HG02642 (cell line): ENCODE measurements around the gene AACS.
"Not testable (repeated sequence)": the region's sequence is repeated elsewhere in the genome, so short reads cannot be mapped to it uniquely, and the experiment has no call there.

Source experiments
- ATAC-seq: cut with Tn5 transposase; IDR thresholded peaks from one replicate; pipeline ENCODE4 v1.9.1; 2021; ENCODE audit warnings: mild to moderate bottlenecking; ENCODE audit not compliant: unreplicated experiment, poor library complexity

Gene AACS

DNA sequence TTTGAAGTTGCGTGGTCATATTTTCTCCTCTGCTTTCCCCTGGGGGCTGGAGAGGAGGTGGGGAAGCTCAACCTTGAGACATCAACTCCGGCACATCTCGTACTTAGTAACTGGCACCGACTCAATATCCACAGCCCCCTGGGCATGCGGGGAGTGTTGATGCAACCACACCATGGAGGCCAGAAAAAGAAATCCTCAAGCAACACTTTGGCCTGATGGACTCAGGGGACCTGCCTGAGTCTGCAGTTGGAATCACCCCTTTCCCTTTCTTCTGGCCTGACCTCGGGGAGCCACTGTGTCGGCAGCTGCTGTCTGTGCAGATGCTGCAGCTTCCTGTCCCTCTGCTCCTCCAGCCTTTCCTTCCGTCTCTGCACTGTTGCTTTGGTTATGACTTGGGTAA is 11.4 kb upstream of the AACS start:
- no peak for ATAC-seq

DNA sequence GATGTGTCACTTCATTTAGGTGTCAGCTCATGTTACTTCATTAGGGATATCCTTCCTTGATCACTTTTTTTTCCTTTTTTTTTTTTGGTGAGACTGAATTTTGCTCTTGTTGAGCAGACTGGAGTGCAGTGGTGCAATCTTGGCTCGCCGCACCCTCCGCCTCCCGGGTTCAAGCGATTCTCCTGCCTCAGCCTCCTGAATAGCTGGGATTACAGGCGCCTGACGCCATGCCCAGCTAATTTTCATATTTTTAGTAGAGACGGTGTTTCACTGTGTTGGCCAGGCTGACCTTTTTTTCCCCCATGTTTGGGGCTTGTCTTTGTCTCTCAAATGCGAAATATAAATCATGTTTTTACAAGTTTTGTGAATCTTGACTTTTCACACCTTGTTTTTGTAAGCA is 9.6 kb upstream of the AACS start:
- ATAC-seq: no peak

DNA sequence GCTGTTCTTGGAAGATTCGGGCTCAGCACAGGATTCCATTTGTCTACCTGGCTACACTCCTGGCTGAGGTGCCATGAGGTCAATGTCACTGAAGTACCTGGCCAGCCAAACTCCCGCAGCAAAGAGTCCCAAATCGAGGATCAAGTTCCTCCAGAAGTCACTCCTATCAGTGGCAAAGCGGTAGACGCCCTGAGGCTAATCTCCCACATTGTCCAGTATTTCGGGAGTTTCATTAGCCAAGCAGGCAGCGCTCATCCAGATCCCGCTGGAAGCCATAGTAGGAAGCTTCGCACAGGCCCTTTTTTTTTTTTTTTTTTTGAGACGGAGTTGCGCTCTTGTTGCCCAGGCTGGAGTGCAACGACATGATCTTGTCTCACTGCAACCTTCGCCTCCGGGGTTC is 8.9 kb upstream of the AACS start:
- no peak for ATAC-seq

DNA sequence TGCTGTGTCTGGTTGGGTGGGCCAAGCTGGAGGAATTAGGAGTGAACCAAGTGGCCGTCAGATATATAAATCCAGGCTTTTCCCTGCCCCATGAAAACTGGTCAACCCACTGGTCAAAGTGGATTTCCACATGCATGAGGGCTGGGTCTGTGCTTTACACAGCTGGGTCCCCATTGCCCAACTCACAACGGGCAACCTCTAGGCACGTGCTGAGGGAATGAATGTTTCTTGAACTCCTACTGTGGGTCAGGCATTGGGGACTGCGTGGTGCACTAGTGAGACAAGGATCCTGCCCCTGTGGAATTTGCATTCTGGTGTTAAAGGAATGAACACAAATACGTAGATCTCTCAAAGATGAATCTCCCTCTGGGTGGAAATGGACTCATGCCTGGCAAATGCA is 7.5 kb upstream of the AACS start:
- no peak for ATAC-seq

DNA sequence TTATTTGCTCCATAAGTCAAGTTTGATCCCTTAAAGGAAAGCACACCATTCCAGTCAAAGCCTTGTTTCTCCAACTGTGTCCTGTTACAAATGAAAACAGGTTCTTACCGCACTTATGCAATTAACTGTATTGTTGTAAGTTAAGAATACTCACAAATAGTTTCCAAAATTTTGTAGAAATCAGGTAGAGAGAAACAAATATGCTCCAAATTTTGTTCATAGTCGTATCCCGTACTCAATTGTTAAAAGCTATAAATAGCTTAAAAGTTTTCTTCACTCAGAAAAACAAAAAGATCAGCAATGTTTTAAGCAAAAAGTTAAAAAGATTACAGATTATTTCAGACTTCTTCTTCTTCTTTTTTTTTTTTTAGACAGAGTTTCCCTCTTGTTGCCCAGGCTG is 4.0 kb upstream of the AACS start:
- no peak for ATAC-seq

DNA sequence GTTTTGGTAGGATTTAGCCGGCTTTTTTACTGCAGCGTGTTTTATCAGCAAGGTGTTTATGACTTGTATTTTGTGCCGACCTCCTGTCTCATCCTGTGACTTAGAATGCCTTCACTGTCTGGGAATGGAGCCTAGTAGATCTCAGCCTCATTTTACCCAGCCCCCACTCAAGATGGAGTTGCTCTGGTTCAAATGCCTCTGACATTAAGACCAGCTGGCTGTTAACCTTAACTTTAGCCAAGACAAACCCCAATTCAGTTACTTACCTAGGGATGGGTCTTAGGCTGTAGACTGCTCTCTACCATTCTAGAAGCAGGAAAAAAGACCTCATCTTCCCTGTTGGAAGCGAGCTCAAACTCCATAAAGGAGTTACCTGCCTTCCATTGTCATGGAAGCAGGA is 1.7 kb upstream of the AACS start:
- ATAC-seq: not testable (repeated sequence)

DNA sequence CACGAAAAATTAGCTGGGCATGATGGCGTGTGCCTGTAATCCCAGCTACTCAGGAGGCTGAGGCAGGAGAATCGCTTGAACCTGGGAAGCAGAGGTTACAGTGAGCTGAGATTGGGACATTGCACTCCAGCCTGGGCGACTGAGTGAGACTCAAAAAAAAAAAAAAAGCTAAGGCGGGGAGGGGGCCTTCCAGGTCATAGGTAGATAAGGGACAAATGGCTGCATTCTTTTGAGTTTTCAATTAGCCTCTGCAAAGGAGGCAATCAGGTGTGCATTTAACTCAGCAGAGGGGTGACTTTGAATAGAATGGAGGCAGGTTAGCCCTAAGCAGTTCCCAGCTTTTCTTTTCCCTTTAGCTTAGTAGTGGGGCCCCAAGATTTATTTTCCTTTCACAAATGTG is 743 bp upstream of the AACS start:
- no peak for ATAC-seq

DNA sequence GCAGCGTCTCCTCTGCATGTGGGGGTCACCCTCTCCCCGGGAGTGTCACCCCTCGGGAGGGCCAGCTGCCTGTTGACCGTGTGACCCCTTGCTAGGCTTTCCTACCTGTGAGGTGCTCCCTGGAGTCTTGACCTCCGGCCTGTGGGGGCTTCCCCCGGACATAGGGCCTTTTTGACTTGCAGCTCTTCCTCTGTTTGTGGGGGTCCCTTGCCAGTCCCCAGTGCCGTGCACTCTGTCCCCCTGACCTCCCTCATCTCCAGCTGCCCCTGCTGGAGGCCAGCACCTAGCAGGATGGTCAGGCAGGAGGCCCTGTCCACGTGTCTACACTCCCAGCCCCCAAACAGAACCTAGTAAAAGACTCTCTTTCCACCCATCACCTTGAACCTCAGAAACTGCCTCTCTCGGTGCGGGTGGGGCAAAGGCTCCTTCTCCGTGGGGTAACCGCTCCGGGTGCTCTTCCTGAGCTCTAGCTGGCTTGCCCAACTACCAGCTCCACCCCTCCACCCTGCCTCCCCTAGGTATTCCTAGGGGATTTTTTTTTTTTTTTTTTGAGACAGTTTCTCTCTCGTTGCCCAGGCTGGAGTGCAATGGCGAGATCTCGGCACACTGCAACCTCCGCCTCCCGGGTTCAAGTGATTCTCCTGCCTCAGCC is 810 bp downstream of the AACS start:
- peak; percentile 8 for ATAC-seq

DNA sequence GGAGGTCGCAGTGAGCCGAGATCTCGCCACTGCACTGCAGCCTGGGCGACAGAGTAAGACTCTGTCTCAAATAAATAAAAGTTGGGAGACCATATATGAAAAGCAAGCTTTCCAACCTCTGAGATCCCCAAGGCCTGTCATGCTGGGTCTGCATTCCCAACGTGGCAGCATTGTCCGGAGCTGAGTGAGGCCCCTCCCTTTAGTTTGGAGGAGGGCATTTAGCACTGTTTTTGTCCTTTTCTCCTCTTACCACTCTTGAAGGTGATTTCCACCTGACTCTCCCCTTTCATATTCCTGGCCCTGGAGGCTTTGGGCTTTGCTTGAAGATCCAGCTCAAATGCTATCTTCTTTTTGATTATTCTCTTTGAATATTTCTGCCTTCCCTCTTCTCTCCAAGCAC is 3.2 kb downstream of the AACS start:
- no peak for ATAC-seq

DNA sequence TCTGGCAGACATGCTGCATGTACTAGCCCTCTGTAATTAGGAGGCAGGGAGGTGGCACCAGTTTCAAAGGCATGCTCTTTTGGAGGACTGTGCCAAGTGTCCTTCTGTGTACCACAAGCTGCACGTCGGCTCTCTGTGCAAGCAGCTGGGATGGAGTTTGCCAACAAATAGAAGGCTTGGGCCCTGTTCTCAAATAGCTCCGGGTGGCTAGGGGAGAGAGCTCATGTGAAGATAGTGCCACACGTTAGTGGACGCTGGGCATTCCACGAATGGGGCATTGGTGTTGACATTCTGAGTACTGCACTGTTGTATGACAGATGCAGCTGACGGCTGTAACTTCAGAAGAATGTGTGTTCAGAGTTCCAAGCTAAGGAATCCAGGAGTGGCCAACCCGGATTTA is 4.4 kb downstream of the AACS start:
- ATAC-seq: no peak

DNA sequence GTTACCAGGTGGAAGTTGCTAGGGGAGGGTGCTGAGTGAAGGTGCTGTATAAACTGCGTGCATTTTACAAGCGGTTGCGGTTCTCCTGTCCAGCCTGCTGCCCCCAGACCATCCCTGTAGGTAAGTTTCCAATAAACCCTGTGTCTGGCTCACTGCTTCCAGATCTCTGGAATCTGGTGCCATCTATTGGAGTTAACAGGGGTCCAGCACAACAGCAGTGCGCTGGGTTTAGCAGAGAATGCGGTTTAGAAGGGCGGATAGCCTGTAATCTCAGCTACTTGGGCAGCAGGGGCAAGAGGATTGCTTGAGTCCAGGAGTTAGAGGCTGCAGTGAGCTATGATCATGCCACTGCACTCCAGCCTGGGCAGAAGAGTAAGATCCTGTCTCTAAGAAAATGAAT is 4.9 kb downstream of the AACS start:
- ATAC-seq: no peak

DNA sequence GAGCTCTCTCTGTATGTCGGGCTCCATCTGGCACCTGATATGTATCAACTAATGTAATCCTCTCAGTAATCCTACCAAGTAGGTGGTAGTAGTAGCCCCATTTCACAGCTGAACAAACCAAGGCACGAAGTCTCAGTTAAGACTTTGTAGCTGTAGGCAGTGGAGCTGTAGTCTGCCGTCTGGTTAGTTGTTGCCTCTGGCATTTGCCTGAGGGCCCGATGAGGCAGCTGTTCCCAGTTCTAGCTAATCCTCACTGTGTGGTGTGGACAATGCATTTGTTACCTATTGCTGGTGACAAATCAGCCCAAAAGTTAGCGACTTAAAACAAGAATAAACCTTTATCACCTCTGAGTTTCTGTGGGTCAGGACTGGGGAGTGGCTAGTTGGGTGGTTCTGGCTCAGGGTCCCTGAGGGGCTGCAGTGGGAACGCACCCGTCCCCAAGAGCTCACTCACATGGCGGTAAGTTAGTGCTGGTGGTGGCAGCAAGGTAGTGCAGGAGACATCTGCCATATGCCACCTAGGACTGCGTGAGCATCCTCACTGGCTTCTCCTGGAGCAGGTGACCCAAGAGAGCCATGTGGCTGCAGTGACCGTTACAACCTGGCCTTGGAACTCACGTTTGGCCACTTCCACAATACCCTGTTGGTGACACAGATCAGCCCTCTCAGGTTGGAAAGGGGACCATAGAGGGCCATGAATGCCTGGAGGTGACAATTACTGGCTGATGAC is 5.6 kb downstream of the AACS start:
- ATAC-seq: no peak

DNA sequence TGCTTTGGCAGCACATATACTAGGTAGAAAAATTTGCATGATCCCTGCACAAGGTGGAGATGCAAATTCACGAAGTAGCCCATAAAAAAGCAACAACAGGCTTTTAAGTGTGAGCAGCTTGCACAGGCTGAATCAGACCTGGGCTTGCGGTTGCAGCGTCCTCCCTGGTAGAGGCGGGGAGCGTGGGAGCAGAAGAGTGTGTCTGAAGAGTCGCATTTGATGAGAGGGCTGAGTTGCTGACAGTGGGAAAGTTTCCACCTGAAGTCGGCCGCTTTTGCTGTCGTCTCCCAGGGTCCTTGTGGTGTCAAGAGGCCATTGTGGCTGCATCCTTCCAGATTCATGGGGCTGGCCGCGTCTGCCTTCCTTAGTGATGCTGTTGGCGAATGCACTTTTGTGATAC is 6.2 kb downstream of the AACS start:
- ATAC-seq: no peak

DNA sequence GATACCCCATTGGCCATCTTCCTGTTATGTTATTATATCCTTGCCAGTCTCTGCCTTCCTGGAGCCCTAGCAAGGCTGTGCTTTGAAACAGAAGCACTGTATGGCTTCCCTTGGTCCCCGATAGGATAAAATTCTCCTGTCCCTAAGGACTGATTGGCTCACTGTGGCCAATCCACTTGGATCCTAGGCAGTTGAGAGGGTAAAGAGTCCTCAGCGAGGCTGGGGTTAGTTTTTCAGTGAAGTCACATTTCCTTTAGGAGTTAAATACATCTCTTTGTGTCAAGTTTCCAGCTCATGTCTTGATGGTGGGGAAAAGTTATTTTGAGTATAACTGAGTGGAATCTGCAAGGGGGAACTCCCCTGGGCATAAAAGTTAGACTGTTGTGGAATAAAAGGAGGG is 7.3 kb downstream of the AACS start:
- no peak for ATAC-seq

DNA sequence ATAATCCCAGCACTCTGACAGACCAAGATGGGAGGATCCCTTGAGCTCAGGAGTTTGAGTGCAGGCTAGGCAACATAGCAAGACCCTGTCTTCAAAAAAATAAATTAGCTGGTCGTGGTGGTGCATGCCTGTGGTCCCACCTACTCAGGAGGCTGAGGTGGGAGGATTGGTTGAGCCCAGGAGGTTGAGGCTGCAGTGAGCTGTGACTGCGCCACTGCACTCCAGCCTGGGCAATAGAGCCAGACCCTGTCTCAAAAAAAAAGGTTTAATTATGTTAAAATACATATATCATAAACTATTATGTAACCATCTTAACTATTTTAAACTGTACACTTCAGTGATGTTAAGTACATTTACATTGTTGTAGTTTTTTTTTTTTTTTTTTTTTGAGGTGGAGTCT is 9.1 kb downstream of the AACS start:
- ATAC-seq: not testable (repeated sequence)

DNA sequence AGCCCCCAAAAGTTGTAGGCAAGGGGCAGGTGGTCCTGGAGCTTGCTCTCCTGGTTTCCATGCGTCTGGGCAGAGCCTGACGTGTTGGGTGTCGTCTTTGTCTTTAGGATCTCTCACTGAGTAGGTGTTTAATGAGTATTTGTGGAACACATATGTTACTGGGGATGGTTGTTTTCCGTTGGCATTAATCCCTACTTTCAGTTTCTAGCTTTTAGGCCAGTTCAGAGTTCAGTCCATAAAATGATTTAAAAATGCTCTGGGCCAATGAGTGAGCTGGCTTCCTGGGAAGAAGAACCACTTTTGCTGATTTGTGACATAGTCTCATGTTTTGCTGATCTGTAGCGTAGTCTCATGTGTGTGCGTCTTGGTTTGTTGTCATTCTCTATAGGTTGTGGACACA is 10.9 kb downstream of the AACS start:
- ATAC-seq: no peak

DNA sequence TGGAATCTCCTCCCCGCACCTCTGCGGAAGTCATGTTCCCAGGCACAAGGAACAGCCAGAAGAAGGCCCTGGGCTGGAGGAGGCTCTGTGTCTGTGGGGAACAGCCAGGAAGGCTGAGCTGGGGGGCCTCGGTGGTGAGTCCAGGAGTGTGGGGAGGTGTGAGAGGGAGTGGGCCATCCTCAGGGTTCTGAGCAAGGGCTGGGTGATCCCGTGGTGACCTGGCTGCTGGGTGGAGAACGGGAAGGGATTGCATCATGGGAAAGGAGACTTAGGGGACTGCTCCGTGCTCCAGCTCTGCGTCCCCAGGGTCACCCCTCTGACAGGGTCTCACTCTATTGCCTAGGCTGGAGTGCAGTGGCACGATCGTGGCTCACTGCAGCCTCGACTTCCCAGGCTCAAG is 13.8 kb downstream of the AACS start:
- ATAC-seq: no peak

DNA sequence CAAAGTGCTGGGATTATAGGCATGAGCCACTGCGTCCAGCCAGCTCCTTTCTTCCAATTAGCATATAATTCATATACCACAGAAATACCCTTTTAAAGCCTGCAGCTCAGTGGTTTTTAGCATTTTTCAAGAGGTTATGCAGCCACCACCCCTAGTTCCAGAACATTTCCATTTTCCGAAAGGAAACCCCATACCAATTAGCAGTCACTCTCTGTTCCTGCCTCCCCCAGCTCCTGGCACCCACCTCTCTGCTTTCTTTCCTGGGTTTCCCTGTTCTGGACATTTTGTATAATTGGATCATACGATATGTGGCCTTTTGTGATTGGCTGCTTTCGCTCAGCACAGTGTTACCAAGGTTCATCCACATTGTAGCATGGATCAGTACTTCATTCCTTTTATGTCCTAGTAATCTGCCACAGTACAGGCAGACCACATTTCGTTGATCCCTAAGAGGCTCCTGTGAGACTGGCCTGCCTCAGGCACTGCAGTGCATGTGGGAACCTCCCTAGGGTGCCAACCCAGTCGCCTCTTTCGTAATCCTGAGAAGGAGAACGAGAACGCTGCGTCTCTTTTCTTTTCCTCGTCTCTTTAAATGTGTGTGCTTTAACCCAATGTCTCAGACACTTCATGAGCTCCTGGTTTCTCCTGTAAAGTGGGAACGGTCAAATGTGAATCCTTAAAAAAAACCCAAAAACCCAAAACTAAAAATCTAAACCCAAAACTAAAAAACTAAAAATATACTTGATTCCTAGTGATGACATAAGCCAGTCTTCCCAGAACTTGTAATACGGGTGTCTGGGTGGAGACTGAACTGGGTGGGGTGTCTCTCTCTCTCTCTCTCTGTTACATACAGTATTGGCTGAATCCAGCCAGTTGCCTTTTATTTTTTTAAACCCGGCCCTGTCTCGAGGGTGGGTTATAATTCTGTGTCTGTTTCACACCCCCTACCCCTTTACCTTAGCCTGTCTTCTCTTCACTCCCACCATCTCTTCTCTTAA is 14.7 kb downstream of the AACS start:
- no peak for ATAC-seq

DNA sequence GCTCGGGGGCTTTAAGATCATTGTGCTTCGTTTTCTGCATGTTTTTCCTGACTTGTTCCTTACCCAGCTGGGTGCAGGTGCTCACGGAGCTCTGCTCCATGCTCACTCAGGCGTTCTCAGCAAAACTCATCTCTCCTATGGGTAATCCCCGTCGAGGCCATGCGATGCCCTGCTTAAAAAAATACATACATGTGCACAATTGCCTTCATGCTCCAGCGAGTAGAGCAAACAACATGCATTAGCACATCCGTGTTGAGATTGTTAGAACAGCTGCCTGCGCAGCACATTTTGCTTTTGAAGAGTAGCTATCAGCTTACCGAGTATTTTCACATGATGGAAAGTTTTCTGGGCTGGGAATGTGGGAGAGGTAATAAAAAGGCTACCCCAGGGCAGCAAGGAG is 16.2 kb downstream of the AACS start:
- ATAC-seq: no peak

DNA sequence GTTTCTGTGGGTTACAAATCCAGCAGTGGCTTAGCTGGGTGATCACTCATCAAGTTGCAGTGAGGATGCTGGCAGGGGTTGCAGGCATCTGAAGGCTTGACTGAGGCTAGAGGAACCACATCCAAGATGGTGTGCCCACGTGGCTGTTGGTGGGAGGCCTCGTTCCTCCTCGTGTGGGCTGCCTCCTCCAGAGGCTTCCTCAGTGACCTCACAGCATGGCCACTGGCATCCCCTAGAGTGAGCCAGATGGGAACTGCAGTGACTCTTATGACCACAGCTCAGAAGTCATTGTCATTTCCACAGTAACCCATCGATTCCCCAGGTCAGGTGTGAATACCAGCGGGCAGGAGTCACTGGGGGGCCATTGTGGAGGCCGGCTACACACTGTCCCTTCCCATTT is 17.8 kb downstream of the AACS start:
- ATAC-seq: no peak

DNA sequence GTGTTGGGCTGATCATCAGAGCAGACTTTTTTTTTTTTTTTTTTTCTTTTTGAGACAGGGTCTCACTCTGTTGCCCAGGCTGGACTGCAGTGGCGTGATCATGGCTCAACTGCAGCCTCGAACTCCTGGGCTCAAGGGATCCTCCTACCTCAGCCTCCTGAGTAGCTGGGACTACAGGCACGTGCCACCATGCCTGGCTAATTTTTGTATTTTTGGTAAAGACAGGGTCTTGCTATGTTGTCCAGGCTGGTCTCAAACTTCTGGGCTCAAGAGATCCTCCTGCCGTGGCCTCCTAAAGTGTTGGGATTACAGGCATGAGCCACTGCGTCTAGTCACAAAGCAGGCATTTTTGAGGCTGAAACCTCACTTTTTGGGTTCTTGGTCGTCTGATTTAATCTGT is 23.0 kb downstream of the AACS start:
- not testable (repeated sequence) for ATAC-seq
